SH-SY5Y (cell line): ENCODE data around the gene FLNB.

Source experiments
- GATA2 ChIP-seq: IDR thresholded peaks from 2 replicates; pipeline ENCODE4 v1.6.1; 2011; ENCODE audit warnings: mild to moderate bottlenecking, low read depth, low read length
- GATA3 ChIP-seq: IDR thresholded peaks from 2 replicates; pipeline ENCODE4 v1.6.1; 2011; ENCODE audit warnings: low read depth, mild to moderate bottlenecking, low read length, moderate library complexity

GRCh38 chr3:58218904-58219303, 210.7 kb downstream of the FLNB start:
- TF ChIP-seq GATA2 (no peak), GATA3 (no peak)
